Natural killer cell (primary cell): Measurements from ENCODE around the gene TSPAN18. TPM values are rescaled to one million over a fixed set of nuclear protein-coding genes. Genes with fewer than 3 reads are reported as not detected.

ENCODE experiments used
- ATAC-seq, 3 donors: fragments of 150-1000 bp in 2 of 3; fragments of 200-7000 bp in 1 of 3; cut with Tn5 transposase; 1 replicate in 1 of 3; 2 replicates in 2 of 3; pipeline ENCODE4 v1.10.0; 2021; ENCODE audit warnings: mild to moderate bottlenecking in 2 of 3, moderate library complexity in 2 of 3
- DNase-seq, 2 donors: peaks; one replicate each; pipeline versions ENCODE4 v3.0.0 to v3.0.0-alpha.2; 2013 to 2021; ENCODE audit warnings: mixed read lengths in 1 of 2
- H3K27ac ChIP-seq: one replicate; pipeline ENCODE4 v1.5.1; 2013; ENCODE audit warnings: mild to moderate bottlenecking, low read length
- H3K27me3 ChIP-seq: one replicate; pipeline ENCODE4 v1.6.1; 2013; ENCODE audit warnings: low read length; ENCODE audit not compliant: control insufficient read depth, insufficient read depth
- H3K36me3 ChIP-seq: one replicate; pipeline ENCODE4 v1.6.1; 2013; ENCODE audit warnings: low read length; ENCODE audit not compliant: control insufficient read depth, insufficient read depth
- H3K4me1 ChIP-seq: one replicate; pipeline ENCODE4 v1.6.1; 2013; ENCODE audit warnings: low read length; ENCODE audit not compliant: control insufficient read depth, insufficient read depth
- H3K4me3 ChIP-seq: one replicate; pipeline ENCODE4 v1.5.1; 2013; ENCODE audit warnings: low read length
- H3K9me3 ChIP-seq: one replicate; pipeline ENCODE4 v1.6.1; 2013; ENCODE audit warnings: low read length; ENCODE audit not compliant: control insufficient read depth, insufficient read depth
- H3K27ac Mint-ChIP-seq, 2 donors: one replicate each; pipeline ENCODE4 v1.8.0; 2022; ENCODE audit warnings: mild to moderate bottlenecking in 2 of 2, mixed read lengths in 2 of 2, moderate library complexity in 1 of 2
- H3K27me3 Mint-ChIP-seq, 2 donors: one replicate each; pipeline ENCODE4 v1.8.0; 2022; ENCODE audit warnings: low read depth in 2 of 2, mixed read lengths in 2 of 2
- H3K36me3 Mint-ChIP-seq: one replicate; pipeline ENCODE4 v1.8.0; 2022; ENCODE audit warnings: mixed read lengths
- H3K4me1 Mint-ChIP-seq, 2 donors: one replicate each; pipeline ENCODE4 v1.8.0; 2022; ENCODE audit warnings: mixed read lengths in 2 of 2
- H3K4me3 Mint-ChIP-seq: one replicate; pipeline ENCODE4 v1.8.0; 2022; ENCODE audit warnings: mild to moderate bottlenecking, moderate library complexity, mixed read lengths
- H3K9me3 Mint-ChIP-seq, 2 donors: one replicate each; pipeline ENCODE4 v1.8.0; 2022; ENCODE audit warnings: mixed read lengths in 2 of 2
- CTCF ChIP-seq: fragments of 200-600 bp; IDR thresholded peaks from one replicate; pipeline ENCODE4 v1.8.0; 2022; ENCODE audit warnings: antibody characterized with exemption
- WGBS: methylation state at CpG from one replicate; pipeline ENCODE4 v1.1.7; 2013; ENCODE audit warnings: missing lambda C conversion rate; ENCODE audit not compliant: insufficient coverage; 5-methylcytosine and 5-hydroxymethylcytosine counted together
- intact Hi-C: fragments of 100-400 bp; cut with micrococcal nuclease; formaldehyde crosslinking; loops from one replicate; pipeline ENCODE4 v1.14.2; 2022
- total RNA-seq, 4 donors: library from RNA; stranded (reverse); fragments of 120-200 nt in 1 of 4; gene quantifications; one replicate each; pipeline versions ENCODE4 v1.2.3 to v1.2.4, GENCODE V29; 2013 to 2022

Gene TSPAN18
- total RNA-seq, 3 donors from 2014 or later (not counting 1 experiment from before 2014, with no cell fraction given), result 1.9 to 2.4 (median 2.3) TPM

DNA sequence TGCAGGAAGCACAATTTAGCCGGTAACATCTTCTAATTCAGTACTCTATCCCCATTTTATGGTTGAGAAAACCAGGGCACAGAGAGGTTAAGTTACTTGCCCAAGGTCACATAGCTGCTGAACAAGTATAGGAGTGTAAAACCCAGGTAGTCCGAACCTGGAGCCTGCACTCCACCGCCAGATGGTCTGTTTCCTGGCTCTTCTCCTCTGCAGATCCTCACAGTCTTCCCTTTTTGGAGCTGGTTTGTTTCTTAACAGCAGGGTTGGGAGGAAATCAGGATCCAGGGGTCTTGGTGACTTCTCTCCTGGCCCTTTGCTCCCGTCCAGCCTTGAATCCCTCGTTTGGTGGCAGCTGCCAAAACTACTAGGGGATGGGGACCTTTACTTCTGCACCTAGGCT is 12.0 kb downstream of the TSPAN18 start:
- Histone ChIP-seq H3K4me1 (no peaks in the 10 kb centered on the region), H3K4me3 (no peak overlapping the region), H3K27ac (no peak overlapping the region), H3K27me3 (no peaks in the 10 kb centered on the region), H3K36me3 (no peaks in the 10 kb centered on the region), H3K9me3 (no peaks in the 10 kb centered on the region)
- Mint-ChIP-seq H3K9me3 (no peaks in the 10 kb centered on the region), H3K4me1 (no peaks in the 10 kb centered on the region), H3K4me3 (no peak overlapping the region), H3K27me3 (peaks cover 21 to 32% of the 10 kb centered on the region in 2 donors), H3K27ac (no peak overlapping the region), H3K36me3 (no peaks in the 10 kb centered on the region)
- no peak for TF ChIP-seq CTCF
- intact Hi-C loops, result no loop called here
- no peak for ATAC-seq
- no peak for DNase-seq
- 89% methylated on average over 4 of the region's 5 CpGs for WGBS

GRCh38 chr11:44740967-44741366 is 14.2 kb downstream of the TSPAN18 start:
- H3K4me3 ChIP-seq, result no peak overlapping the region
- DNase-seq, result no peak
- no peaks in the 10 kb centered on the region for H3K4me1 ChIP-seq
- no peak overlapping the region for H3K4me3 Mint-ChIP-seq
- ATAC-seq, result no peak
- H3K9me3 ChIP-seq, result no peaks in the 10 kb centered on the region
- H3K36me3 ChIP-seq, result no peaks in the 10 kb centered on the region
- intact Hi-C loops, result no loop called here
- no peaks in the 10 kb centered on the region for H3K36me3 Mint-ChIP-seq
- no peaks in the 10 kb centered on the region for H3K27me3 ChIP-seq
- H3K27me3 Mint-ChIP-seq, result peaks cover 21 to 26% of the 10 kb centered on the region in 2 donors
- no peaks in the 10 kb centered on the region for H3K9me3 Mint-ChIP-seq
- no peak for TF ChIP-seq CTCF
- H3K4me1 Mint-ChIP-seq, result no peaks in the 10 kb centered on the region
- H3K27ac ChIP-seq, result no peak overlapping the region
- H3K27ac Mint-ChIP-seq, result no peak overlapping the region
- WGBS, result 90% methylated on average over 7 of the region's 8 CpGs

DNA sequence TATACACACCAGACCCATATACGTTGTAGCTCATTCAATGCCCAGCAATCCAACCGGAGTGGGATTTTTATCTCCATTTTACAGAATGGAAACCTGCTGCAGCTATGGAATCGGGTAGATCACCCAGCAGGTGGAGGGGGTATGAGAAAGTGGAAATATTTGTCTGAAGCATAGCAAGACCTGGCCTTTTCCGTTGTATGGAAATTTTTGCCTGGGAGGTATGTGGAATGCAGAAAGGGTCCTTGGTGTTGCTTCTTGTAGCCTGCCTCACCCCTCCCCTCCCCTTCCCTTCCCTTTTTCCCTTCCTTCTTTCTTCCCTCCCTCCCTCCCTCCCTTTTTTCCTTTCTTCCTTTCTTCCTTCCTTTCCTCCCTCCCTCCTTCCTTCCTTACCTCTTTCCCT is 15.2 kb downstream of the TSPAN18 start:
- intact Hi-C loops, result no loop called here
- H3K4me1 Mint-ChIP-seq, result no peaks in the 10 kb centered on the region
- 87% methylated on average over 3 of the region's 4 CpGs for WGBS
- H3K9me3 Mint-ChIP-seq, result no peaks in the 10 kb centered on the region
- peaks cover 18 to 19% of the 10 kb centered on the region in 2 donors for H3K27me3 Mint-ChIP-seq
- ATAC-seq (no peak), DNase-seq (no peak)
- no peaks in the 10 kb centered on the region for H3K4me1 ChIP-seq
- TF ChIP-seq CTCF, result no peak
- H3K36me3 Mint-ChIP-seq, result no peaks in the 10 kb centered on the region
- no peak overlapping the region for H3K27ac Mint-ChIP-seq
- H3K4me3 ChIP-seq, result no peak overlapping the region
- no peaks in the 10 kb centered on the region for H3K9me3 ChIP-seq
- no peak overlapping the region for H3K4me3 Mint-ChIP-seq
- no peaks in the 10 kb centered on the region for H3K36me3 ChIP-seq
- H3K27ac ChIP-seq, result no peak overlapping the region
- H3K27me3 ChIP-seq, result no peaks in the 10 kb centered on the region

DNA sequence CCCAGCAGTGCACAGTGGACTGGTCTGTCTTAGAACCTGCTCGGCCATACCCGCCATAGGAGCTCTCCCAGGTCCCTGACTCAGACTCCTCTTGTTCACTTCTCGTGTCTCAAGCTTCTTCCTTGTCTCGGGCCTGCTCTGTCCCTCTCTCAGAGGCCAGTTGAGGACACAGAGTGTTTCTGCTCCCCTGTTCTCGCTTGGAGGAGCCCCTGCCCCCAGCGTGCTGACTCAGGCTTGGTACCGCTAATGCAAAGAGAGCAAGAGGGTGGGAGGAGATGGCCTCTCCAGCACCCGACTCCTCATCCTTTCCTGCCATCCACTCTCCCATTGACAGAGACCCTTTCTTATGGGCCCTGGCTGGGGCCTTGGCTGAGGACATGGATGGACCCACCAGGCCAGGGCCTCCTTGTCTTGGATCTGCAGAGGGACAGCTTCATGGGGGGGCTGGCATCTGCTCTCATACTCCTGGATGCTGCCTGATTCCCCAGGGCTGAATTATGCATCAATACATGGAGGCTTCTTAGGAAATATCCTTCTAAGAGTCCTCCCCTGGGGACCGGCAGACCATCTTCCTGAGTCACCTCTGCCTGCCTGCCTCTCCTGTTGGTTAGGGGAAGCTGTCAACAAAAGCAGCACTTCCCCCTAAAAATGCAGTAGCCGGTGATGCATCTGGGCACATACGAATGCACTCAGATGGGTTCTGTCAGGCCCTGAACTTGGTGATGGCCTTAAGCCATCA is 15.9 kb downstream of the TSPAN18 start:
- DNase-seq (no peak), ATAC-seq (no peak)
- Histone ChIP-seq H3K4me3 (no peak overlapping the region), H3K27me3 (no peaks in the 10 kb centered on the region), H3K4me1 (no peaks in the 10 kb centered on the region), H3K36me3 (no peaks in the 10 kb centered on the region), H3K27ac (no peak overlapping the region), H3K9me3 (no peaks in the 10 kb centered on the region)
- Mint-ChIP-seq H3K27ac (no peak overlapping the region), H3K9me3 (no peaks in the 10 kb centered on the region), H3K4me3 (no peak overlapping the region), H3K27me3 (peaks cover 12 to 16% of the 10 kb centered on the region in 2 donors), H3K36me3 (no peaks in the 10 kb centered on the region), H3K4me1 (no peaks in the 10 kb centered on the region)
- intact Hi-C loops, result no loop called here
- 87% methylated on average over 11 of the region's 11 CpGs for WGBS
- no peak for TF ChIP-seq CTCF
